Vagina (tissue), 2 donors: ENCODE results near the gene NTF4.

ENCODE experiments used
- CTCF ChIP-seq, 3 experiments: fragments of 450-650 bp in 2 of 3; fragments of 200-600 bp in 1 of 3; sonication (generic) in 1 of 3; IDR thresholded peaks; one replicate each; pipeline ENCODE4 v1.5.1; 2017 to 2019; ENCODE audit warnings: antibody characterized with exemption in 3 of 3, mild to moderate bottlenecking in 2 of 3, moderate library complexity in 2 of 3
- POLR2A ChIP-seq, 2 donors: fragments of 450-650 bp; IDR thresholded peaks; one replicate each; pipeline ENCODE4 v1.6.1; 2017; ENCODE audit warnings: antibody characterized with exemption in 2 of 2, mild to moderate bottlenecking in 2 of 2, moderate library complexity in 2 of 2
- POLR2AphosphoS5 ChIP-seq, 2 donors: sonication (generic); formaldehyde crosslinking; IDR thresholded peaks; one replicate each; pipeline ENCODE4 v1.9.0; 2017; ENCODE audit warnings: antibody characterized with exemption in 2 of 2, mild to moderate bottlenecking in 2 of 2, low read depth in 1 of 2; ENCODE audit not compliant: insufficient read depth in 1 of 2

GRCh38 chr19:49091391-49092038, 26.9 kb upstream of the NTF4 start:
- TF ChIP-seq CTCF (IDR thresholded peaks at IDR 0.05) (no peak), POLR2AphosphoS5 (IDR thresholded peaks at IDR 0.05; ENCODE audit: insufficient read depth in 1 of 2, low read depth in 1 of 2) (no peak), POLR2A (IDR thresholded peaks at IDR 0.05) (no peak)
